Astrocyte of the hippocampus (primary cell): ENCODE data around the gene CYFIP1.

Source experiments
- DNase-seq: peaks from one replicate; pipeline ENCODE4 v3.0.0; 2011; ENCODE audit warnings: low read depth, low spot score

CYFIP1 gene

DNA sequence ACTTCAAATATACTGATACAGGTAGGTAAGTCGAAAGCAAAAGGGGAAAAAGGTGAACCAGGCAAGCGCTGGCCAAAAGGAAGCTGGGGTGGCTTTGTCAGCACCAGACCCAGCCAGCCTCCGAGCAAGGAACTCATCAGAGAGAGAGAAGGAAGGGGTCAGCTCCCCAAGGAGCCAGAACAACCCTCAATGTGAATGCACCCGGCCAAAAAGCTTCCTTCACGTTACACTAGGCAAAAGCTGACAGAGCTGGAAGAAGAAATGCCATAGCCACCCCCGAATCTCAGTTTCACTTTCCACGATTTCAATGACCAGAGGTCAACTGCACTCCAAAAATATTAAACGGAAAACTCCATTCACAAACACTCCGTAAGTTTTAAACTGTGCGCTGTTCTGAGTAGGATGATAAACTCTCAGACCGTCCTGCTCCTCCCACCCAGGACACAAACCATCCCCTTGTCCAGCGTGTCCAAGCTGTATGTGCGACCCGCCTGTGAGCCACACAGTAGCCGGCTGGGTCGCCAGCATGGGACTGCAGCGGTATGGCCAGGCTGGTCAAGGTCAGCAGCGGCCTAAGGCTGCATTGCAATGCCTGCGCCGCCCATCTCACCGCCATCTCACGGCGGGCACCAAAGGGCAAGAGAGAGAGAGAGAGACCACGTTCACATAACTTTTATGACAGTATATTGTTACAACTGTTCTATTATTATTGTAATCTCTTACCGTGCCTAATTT lies 29.7 kb downstream of the CYFIP1 start:
- no peak for DNase-seq

- DNase-seq, result peak; percentile 52
Measured at GRCh38 chr15:22949074-22949547, 31.1 kb downstream of the CYFIP1 start.

GRCh38 chr15:22948056-22948455 lies 32.1 kb downstream of the CYFIP1 start:
- DNase-seq, result no peak

DNA sequence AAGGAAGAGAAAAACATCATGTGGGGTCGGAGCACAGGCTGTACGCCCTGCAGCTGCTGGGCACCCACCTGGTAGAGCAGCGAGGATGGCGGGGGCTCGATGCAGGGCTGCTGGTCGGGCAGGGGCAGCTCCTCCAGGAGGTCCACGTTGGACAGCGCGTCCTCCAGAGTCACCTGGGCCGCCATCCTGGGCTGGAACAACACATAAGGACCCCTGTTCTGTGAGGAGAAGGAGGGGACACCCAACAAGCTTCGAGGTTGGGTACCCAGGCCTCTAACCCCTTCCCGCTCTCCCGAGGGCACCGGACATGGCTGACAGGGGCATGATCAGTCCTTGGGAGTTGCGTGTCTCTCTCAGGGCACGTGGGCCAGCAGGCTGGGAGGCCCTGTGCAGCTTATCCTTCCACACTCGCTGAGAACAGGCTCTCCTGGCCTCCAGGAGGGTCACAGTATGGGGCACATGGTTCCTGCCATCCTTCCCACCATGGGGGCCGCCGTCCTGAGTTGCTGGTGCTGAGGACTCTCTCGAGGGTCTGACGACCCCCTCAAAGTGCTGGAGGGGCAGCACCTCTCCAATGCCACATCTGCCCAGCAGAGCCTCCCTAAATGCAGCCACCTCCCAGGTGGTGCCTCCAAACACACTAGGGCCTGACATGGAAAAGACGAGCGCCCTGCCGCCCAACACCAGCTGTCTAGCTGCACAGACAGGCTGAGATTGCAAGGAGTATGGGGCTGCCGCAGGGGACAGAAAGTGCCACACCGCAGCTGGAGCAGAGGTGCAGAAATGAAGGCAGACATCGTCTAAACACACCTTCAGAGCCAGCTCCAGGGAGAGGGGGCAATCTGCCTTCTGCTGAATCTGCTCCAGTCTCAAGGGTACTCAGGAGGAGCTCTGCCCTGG lies 32.8 kb downstream of the CYFIP1 start:
- no peak for DNase-seq

- no peak for DNase-seq
Measured at GRCh38 chr15:22945071-22945470, 35.1 kb downstream of the CYFIP1 start.

DNA sequence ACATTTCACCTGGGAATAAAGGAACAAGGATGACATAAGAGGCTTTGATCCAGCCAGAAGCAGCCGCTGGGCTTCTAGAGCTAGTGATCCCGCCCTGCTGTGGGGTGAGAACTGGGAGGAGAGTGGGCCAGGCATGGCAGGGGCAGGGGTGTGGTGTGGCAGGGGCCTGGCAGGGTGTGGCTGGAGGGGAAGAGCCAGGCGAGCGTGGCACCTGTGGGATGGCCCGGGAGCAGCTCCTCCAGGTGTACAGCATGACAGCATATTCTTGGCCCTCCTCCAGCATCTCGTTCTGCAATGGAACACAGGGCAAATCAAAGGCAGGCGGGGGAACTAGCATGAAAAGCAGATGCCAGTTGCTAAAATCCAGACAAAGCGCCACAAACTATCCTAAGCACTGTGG lies 35.5 kb downstream of the CYFIP1 start:
- DNase-seq, result no peak

DNA sequence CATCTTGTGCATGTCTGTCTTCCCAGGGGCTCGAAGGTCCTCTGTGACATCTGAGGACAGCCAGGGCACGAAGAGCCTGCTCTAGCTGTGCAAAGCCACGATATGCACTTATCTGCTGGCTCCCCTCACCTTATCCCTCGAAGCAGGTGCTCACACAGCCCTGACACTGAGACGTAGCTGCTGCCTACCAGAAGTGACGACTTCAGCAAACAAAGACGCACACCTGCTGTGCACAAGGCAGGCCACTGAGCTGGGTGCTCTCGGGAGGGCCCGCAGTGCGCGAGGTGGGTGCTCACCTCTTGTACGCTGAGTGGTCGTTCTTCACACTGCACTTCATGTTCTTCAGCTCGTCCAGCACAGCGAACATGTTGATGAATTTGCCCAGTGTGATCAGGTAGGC lies 37.3 kb downstream of the CYFIP1 start:
- DNase-seq, result no peak

GRCh38 chr15:22942306-22942855 lies 37.8 kb downstream of the CYFIP1 start:
- no peak for DNase-seq

- DNase-seq, result no peak
Measured at GRCh38 chr15:22941179-22941578, 39.0 kb downstream of the CYFIP1 start.

DNA sequence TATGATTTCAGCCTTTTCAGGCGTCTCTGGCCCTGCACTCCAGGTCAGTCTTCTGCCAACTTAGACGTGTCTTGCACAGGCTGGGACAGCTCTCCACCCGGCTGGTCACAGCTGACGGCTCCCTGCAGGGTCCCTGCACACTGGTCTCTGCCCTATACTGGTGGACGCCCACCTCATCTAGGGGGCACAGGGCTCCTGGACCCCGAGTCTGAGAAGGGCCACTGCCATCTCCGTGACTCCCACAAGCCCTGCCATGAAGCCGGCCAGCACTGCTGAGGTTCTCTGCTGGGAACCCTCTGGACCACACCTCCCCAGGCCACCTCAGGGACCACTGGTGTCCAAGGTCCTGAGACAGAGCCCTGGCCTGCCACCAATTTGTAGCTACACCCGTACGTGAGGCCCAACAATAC lies 40.5 kb downstream of the CYFIP1 start:
- no peak for DNase-seq

DNA sequence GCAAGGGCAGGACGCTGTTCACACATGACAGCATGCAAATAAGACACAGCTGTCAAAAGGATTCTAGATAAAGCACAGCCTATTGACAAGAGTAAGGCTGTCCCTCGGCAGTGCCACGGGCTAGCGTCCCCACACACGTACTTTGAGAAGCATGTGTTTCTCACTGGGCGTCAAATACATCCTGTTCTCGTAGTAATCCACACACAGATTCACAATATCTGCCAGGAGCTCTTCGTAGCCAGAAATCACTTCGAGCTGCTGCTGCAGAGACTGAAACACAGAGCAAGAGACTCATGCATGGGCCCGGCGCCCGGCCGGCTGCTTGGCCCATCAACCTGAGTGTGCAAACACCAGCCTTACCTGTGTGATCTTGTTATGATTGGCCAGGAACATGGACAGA lies 41.1 kb downstream of the CYFIP1 start:
- DNase-seq, result no peak

DNA sequence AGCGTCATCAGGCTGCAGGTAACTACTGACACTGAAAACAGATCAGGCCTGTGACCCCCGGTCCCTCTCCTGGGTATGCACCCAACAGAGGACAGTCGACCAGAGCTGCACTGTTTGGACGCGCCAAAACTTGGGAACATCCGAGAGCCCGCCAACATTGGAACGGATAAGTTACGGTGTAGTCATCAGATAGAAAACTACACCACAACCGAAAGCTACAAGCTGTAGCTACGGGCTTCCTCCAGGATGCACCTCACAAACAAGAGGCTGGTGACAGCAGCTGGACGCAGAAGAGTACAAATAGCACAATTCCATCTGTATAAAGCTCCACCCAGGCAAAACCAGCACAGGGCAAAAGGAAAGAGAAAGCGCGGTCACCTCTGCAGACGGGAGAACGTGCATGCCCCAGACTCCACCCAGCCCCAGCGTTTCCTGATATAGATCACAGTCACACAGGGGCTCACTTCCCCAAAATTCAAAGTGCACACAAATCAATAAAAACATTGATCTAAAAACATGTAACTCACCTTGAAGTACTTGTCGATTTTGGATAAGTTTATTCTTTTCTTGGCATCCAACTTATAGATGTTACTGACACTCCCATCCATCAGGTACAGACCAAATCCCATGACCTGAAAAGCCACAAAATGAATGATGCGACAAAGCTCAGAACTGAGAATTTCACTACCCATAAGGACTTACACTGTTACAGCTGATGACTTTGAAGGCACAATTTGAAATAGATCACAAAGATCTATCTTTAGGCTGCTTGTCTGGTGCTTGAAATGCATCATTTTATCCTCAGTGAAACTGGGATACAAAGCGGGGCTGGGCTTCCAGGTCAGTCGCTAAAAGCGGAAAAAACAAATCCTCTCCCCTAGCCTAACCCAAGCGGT lies 43.3 kb downstream of the CYFIP1 start:
- no peak for DNase-seq

DNA sequence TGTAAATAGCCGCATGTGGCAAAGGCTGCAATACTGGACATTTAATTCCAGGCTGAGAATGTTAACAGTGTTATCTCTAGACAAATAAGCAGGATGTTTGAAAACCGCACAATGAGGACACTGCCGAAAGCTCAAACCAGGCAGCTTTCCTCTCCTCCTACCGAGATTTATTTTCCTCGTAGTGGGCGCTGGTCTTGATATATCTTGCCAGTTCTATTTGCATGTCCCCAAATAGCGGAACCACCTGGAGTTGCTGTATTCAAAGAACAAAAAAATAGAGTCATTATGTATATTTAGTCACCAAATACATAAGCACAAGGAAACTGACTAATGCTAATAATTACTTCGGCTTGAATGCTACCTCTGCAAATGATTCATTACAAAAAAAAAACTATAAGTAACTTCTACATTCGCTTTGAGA lies 46.5 kb downstream of the CYFIP1 start:
- peak; percentile 66 for DNase-seq

DNA sequence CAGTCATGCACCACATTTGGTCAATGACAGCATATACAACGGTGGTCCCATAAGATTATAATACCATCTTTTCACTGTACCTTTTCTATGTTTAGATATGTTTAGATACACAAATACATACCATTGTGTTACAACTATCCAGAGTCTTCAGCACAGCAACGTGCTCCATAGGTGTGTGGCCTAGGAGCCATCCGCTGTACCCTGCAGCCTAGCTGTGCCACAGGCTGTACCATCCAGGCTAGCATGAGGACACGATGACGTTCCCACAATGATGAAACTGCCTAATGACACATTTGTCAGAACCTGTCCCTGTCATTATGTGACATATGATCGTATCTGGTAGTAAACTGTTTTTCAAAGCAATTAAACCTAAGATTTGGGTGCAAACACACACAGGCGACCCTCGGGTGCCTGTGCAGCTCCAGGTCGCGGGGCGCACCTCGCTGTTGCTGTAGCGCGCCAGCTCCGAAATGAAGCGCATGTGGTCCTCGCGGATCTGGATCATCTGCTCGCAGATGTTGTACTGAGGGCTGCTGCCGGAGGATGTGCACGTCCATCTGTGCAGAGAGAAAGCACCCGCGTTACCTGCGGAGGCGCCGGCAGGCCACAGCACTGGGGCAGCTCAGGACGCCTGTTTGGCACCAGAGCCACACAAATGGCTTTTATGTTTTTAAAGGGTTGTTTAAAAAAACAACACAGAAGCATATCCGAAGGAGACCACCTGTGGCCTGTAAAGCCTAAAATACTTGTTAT lies 48.2 kb downstream of the CYFIP1 start:
- DNase-seq, result no peak

DNA sequence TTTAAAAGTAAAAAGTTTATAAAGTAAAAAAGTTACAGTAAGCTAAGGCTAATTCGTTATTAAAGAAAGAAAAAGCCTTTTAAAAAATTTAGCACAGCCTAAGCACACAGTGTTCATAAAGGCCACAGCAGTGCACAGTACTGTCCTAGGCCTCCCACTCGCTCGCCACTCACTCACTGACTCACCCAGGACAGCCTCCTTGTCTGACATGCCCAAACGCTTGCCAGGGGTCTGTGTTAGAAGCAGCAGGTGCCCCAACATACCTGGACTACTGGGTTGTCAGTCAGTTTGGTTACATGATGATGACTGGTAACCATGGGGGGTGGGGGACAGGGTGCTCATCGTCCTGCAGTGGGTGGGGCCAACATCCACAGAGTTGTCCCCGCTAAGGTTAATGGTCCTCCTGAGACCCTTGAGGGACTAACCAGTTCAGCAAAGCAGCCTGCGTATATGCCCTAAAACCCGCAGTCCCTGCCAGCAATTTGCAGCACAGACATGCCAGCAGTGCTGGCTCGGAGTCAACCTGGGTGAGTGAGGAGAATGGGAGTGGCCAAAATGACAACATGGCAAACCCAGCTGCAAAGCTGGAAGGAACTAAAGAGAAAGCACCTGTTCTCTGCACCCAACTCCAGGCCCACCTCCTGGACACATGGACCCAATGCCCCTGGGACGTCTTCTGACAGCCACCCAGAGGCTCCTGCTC lies 49.2 kb downstream of the CYFIP1 start:
- peak; percentile 62 for DNase-seq

DNA sequence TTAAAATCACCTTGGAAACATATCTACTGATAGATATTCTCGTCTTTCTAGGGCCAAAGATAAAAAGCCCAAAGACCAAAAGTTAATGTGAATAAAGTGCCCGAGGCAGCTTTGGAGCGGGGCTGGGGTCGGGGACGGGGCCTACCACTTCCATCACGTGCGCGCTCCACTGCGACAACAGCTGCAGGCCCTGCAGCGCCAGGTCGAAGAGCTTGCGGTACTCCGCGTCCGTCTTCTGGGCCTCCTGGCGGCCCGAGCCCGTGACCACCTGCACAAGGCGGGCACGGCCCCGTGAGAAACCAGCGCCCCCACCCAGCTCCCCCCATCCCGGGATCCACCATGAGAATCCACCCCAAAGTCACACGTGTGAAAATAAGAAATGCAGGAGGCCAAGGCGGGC lies 52.4 kb downstream of the CYFIP1 start:
- no peak for DNase-seq

- DNase-seq, result no peak
Measured at GRCh38 chr15:22925875-22926274, 54.3 kb downstream of the CYFIP1 start.

DNA sequence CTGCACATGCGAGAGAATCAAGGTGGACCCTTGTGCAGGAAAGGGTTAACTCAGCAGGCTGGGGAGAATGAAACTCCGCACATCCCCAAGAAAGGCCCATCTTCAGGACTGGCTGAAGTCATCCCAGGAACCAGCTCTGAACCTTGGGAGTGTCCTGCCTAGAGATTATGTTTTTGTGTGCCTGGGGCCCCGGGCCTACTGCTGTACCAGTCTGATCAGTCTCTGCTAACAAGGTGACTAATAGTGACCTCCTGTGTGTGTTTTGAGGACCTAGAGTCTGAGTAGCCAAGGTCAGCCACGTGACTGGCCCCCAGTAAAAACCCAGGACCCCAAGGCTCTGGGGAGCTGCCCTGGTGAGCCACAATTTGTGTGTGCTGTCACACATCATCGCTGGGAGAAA lies 58.2 kb downstream of the CYFIP1 start:
- DNase-seq, result no peak

GRCh38 chr15:22919171-22919570 lies 61.0 kb downstream of the CYFIP1 start:
- no peak for DNase-seq

- no peak for DNase-seq
Measured at GRCh38 chr15:22918596-22919140, 61.5 kb downstream of the CYFIP1 start.
